NOMO-1 treated with DMSO at 0.1 percent for 48 hours (cell line): ENCODE results near the gene RAET1L.
A peak's percentile ranks its signal among the peaks of the same experiment; 100 is the strongest.
"Not testable (repeated sequence)": the region's sequence is repeated elsewhere in the genome, so short reads cannot be mapped to it uniquely, and the experiment has no call there.

Experiments
- DNase-seq: peaks from one replicate; lab custom pipeline; 2025; ENCODE audit not compliant: unreplicated experiment; lab: John Stamatoyannopoulos, UW

The RAET1L gene

DNA sequence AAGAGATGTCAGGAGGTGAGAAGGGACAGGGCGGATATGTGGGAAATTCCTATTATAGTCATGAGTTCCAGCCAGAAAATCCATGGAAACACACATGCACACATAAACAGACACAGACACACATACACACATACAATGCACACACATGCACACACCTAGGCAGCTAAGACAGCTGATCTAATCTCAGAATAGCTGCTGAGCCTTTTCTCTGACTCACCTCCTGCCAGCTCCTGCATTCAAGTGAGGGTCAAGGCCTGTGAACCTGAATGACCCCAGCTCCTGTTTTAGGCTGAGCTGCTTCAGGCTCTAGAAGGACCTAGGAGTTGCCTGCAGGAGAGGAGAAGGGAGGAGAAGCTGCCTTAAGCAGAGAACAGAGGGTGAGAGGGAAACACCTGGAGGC is 21.6 kb upstream of the RAET1L start:
- DNase-seq: no peak

GRCh38 chr6:150044621-150045145 is 19.4 kb upstream of the RAET1L start:
- no peak for DNase-seq

DNA sequence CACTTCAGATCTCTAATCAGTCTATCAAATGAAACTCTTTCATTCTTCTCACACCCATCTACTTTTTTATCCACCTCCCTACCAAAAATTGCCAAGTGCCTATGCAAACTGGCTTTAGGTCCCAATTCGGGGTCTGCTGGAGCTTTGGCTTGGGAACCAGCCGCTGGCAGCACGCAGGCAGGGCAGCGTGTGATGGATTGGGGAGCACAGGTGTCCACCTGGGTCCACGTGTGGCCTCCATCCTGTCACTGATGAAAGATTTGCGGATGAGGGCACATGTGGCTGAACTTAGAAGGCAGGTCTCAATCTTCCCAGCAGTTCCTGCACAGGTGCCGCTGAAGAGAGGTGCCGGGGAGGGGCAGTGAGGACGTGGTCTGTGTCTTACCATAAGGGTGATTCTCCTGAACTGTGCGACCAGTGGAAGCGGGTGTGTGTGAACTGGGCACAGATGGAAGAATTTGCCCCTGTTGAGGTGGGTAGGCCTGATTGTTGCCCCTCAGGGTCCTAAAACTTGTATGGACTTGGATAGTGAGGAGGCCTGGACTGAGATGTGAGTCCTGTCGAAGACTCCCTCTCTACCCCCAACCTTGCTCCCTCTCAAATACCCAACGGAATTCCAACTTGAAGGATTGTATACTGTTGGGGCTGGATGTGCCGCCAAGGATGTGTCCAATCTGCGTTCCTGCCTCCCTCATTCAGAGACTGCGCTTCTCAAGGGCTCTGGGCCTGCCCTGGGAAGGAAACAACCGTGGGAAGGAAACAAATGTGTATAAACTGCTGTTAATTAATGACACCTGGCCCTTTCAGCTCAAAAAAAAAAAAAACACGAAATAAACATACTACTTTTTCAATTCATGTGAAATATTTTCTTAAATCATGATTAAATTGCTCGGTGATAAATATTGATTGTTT is 18.4 kb upstream of the RAET1L start:
- no peak for DNase-seq

DNA sequence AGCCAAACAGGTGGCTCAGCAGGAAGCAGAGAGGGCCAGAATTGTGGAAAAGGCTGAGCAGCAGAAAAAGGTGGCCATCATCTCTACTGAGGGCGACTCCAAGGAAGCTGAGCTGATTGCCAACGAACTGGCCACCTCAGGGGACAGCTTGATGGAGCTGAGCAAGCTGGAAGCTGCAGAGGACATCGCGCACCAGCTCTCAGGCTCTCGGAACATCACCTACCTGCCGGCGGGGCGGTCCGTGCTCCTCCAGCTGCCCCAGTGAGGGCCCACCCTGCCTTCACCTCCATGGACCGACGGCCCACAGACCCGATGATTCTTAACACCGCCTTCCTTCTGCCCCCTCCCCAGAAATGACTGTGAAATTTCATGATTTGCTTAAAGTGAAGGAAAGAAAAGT is 17.8 kb upstream of the RAET1L start:
- no peak for DNase-seq

DNA sequence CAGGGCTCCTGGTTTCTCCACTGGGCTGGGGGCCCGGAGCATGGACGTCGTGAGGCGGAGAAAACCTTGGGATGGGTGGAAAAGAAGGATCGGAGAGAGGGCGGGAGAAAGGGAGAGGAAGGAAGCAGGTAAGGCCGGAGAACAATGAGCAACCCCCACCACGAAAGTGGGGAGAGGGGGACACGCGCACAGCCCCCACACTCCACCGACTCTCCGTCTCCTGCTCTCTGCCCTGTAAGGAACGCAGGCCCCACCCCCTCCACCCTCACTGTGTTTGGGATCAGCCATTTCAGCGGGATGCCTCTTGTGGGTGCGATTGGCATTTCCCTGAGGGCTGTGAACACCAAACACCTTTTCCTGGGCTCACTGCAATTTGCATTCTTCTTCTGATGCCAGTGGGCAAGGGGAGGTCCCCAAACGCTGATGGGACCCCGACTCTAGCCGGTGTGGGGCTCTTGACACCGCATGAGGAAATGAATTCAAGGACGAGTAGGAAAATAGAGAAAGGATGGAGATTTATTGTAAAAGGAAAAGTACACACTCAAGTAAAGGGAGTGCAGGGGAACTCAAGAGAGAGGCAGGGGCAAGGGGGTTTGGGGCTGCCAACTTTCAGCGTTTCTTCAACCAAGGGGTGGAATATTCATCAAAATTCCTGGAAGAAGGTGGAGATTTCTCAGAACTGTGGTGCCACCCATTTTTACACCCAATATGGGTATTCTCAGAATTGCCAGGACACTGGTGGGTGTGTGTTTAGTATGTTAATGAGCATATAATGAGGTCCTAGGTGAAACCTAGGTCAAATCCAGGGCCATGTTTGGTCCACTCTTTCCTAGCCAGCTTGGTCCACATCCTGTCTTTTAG is 13.1 kb upstream of the RAET1L start:
- no peak for DNase-seq

GRCh38 chr6:150037526-150038201 is 12.3 kb upstream of the RAET1L start:
- no peak for DNase-seq

- no peak for DNase-seq
These were observed 10.7 kb upstream of the RAET1L start for GRCh38 chr6:150036081-150036480.

DNA sequence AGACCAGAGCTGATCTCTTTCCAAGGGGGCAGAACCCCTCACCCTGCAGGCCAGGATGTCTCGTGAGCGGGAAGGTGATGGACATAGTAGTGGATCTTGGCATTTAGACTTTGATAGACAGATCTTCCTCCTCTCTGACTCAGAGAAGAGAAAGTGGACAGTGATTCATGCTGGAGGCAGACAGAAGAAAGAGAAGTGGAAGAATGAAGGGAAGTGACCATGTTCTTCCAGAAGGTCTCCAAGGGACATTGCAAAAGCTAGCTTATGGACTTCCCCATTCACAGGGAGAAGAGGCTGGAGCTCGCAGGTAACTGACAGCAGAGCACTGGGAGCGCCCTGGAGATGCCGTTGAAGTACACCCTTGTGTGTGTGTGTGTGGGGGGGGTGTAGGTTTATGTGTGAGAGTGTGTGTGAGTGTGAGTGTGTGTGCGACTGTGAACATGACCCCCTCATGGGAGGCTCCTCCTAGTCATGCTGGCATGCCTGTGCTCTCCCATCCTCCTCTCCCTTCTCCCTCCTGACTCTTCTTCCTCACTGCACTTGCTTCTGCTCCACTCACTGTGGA is 8.0 kb upstream of the RAET1L start:
- DNase-seq: peak; percentile 26

- no peak for DNase-seq
These were observed 7.3 kb upstream of the RAET1L start for GRCh38 chr6:150032598-150032997.

DNA sequence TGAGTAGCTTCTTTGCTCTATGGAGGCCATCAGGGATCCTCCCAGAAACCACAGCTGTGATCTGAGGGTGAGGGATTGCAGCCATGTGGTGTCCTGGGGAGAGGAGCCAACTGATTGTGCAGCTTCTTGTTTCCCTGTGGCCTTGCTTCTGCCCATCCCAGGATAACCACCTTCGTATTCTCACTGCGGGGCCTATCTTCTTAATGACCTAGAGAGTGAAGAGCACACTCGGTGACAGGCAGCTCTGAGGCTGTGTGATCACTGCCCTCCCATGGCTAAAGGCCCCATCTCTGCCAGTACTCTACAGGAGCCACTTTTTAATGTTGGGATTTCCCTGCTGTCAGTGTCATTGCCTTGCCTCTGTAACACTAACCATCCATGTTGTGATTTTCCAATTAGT is 5.3 kb upstream of the RAET1L start:
- no peak for DNase-seq

- DNase-seq: no peak
These were observed 4.4 kb upstream of the RAET1L start for GRCh38 chr6:150029749-150030148.

DNA sequence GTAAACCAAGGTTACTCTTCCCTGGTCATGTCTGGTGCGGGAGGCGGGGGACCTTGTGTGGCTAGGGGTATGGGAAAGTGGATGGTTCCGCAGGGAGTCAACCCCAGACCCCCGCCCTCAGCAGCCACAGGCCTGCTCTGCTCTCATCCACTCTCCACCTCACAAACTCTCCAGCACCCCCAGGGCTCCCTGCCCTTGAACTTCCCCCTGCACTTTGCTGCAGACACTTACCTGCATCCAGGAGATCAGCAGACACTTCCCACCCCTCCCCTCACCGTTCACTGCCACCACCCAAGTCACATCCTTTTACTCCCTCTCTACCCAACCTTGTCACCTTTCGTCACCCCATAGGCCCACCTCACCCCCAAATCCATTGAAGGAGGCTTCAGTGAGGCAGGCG is 3.9 kb upstream of the RAET1L start:
- no peak for DNase-seq

DNA sequence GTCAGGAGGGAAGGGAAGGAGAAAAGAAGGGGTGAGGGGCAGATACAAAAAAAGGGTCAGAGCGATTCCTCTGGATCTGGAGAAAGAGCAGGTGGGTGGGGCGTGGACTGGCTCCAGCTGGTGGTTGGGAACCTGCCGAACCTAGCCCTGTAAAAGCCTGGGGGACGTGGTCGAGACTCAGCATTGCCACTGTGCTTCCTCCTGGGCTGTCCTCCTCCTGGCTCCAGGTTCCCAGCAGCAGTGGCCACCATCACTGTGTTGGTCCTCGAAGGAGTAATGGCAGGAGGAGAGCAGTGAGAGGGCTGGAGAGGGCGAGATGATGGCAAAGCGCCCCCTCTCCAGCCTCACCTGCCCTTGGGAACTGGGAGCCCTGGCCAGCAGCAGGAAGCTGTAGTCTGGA is 3.5 kb upstream of the RAET1L start:
- no peak for DNase-seq

DNA sequence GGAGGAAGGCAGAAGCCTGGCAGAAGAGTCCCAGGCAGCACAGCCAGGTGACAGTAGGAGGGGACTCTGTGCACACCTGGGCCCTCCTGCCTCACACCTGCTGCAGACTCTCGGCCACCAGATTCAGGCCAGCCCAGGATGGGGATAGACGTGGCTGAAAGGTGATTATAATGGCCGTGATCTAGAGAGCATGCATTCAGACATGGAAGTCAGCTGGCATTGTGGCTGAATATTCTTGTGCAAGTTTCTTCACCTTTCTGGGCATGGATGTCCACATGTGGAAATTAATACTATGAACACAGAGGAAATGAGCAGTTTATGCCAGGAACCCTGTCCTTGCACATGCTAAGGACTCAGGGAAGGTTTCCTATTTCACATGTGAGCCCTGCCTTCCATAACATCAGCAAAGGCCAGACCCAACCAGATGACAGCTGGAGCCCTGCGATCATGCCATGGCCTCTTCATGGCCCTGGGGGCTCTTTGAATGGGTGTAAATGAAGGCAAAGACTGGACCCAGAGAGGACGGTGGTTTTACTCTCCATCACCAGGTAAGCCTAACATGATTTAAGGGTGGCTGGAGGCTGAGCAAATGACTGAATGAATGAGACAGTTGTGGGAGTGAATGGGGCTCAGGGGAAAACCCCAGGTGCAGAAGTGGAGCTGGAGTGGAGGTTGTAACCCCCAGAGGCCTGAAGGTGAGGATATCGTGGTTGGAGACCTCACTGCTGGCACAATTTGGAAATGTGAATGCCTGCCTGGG is 2.7 kb upstream of the RAET1L start:
- DNase-seq: no peak

DNA sequence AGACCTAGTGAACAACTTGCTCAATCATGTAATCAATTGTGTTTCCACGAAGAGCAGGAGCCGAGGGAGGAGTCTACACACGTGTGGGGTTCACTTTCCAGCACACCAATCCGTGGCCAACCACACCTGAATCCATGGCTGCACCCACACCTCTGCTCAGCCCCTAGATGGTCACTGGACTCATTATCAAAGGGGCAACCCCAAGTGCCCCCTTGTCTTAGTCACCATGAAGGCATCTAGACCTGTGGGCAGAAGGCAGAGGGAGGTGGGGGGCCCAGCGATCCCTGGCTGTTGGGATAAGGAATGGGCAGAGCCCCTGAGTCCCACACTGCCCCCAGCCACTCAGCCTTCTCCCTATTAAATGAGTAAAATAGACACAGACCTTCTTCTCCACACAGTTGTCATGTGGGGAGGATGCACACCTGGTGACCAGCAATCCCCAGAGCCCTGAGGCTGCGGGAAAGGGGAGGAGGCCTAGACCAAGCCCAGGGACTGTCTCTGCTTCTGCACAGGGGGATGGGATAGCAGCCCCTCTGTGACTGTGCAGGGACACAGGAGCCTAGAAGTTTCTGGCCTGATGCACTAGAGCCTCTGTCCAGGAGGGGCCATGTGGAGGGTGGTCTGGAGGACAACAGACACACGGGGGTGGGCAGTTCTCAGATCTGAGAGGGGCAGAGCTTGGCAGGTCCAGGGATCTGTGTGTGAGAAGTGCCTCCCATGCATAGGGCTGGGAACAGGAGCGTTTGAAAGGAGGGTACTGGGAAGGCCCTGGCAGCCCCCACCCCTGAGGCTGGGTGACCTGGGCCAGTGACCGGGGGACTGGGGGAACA is 1.9 kb upstream of the RAET1L start:
- DNase-seq: no peak

DNA sequence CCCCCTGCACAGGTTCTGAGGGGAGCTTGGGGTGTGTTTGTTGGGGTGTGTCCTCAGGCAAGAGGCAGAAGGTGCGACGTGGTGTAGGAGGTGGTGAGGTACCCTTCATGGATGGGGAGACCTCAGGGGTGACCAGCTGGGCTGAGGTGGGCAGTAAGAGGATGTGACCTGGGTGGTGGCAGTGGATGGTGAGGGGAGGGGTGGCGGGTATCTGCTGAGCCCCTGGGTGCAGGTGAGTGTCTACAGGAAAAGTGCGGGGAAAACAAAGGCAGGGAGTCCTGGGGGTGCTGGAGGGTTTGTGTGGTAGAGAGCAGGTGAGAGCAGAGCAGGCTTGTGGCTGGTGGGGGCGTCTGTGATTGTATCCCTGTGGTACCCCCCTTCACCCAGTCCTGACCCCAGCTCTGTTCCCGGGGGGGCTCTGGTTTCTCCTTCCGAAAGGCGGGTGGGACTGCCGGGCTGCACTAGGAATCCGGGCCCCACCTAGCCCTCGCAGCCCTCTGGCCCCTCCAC is 631 bp downstream of the RAET1L start:
- DNase-seq: no peak

DNA sequence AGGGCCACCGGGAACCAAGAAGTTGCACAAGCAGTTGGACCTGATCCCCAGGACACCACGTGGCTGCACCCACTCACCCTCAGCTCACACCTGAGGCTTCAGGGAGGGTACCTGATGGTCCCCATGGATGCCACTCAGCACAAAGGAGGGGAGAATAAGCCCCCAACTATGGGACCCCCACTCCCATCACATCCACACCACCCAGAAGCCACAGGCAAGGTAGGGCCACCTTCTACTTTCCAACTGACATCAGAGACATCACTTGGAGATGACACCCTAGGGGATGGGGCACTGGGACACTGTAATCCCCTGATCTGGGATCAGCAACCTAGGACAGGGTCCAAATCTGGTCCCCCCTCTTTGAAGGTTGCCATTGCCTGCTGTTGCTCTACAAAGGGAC is 1.3 kb downstream of the RAET1L start:
- not testable (repeated sequence) for DNase-seq

GRCh38 chr6:150021870-150022269 is 3.5 kb downstream of the RAET1L start:
- DNase-seq: not testable (repeated sequence)
